Body of pancreas (tissue), 4 donors: ENCODE measurements around the gene DLGAP1. TPM values are rescaled to one million over a fixed set of nuclear protein-coding genes. Genes with fewer than 3 reads are reported as not detected.

Source experiments
- ATAC-seq: fragments of 150-250 bp; one replicate; pipeline ENCODE4 v1.9.1; 2016
- DNase-seq, 4 donors: peaks; one replicate each; pipeline ENCODE4 v3.0.0-alpha.2; 2019
- H3K27ac ChIP-seq, 4 donors: fragments of 200-600 bp; sonication (generic); 1 replicate in 3 of 4; 2 replicates in 1 of 4; pipeline versions ENCODE4 v1.5.1 to v1.6.1; 2016 to 2019; ENCODE audit warnings: mild to moderate bottlenecking in 1 of 4, mixed read lengths in 1 of 4, moderate library complexity in 1 of 4
- H3K27me3 ChIP-seq, 2 donors: fragments of 200-600 bp; sonication (generic); one replicate each; pipeline ENCODE4 v1.6.0; 2016; ENCODE audit warnings: mild to moderate bottlenecking in 1 of 2
- H3K36me3 ChIP-seq, 2 donors: fragments of 200-600 bp; sonication (generic); replicated peaks in 1 of 2; 2 replicates each; pipeline ENCODE4 v1.5.1; 2016; ENCODE audit warnings: low read depth in 2 of 2; ENCODE audit not compliant: insufficient read depth in 1 of 2
- H3K4me1 ChIP-seq: fragments of 200-600 bp; sonication (generic); one replicate; pipeline ENCODE4 v1.6.0; 2016
- H3K4me3 ChIP-seq, 2 donors: fragments of 200-600 bp; sonication (generic); 1 replicate in 1 of 2; 2 replicates in 1 of 2; pipeline ENCODE4 v1.5.1; 2016 to 2019
- H3K9me3 ChIP-seq, 3 donors: fragments of 200-600 bp; sonication (generic); 1 replicate in 2 of 3; 2 replicates in 1 of 3; pipeline ENCODE4 v1.5.1; 2016
- POLR2A ChIP-seq, 3 donors: fragments of 450-650 bp; IDR thresholded peaks; one replicate each; pipeline ENCODE4 v1.6.1; 2016; ENCODE audit warnings: antibody characterized with exemption in 3 of 3, mild to moderate bottlenecking in 2 of 3
- WGBS, 2 donors: methylation state at CpG; one replicate each; pipeline ENCODE4 v1.1.5; 2017; 5-methylcytosine and 5-hydroxymethylcytosine counted together
- intact Hi-C: fragments of 100-400 bp; cut with DNase I; formaldehyde crosslinking; loops from one replicate; pipeline ENCODE4 v1.15.1; 2023
- total RNA-seq, 2 donors: library from RNA; depleted of rRNA; stranded (reverse); fragments of >200 nt; gene quantifications; one replicate each; pipeline ENCODE4 v1.1.0, GENCODE V29; 2016
- TF ChIP-seq, protein P1 (sequence below), 7 experiments: fragments of 450-650 bp in 4 of 7; fragments of 200-600 bp in 3 of 7; sonication (generic) in 3 of 7; IDR thresholded peaks; one replicate each; pipeline ENCODE4 v1.5.1; 2016 to 2019; ENCODE audit warnings: antibody characterized with exemption in 7 of 7

DLGAP1 gene
- total RNA-seq, 2 donors from 2014 or later, result 0.52 to 7.9 TPM

DNA sequence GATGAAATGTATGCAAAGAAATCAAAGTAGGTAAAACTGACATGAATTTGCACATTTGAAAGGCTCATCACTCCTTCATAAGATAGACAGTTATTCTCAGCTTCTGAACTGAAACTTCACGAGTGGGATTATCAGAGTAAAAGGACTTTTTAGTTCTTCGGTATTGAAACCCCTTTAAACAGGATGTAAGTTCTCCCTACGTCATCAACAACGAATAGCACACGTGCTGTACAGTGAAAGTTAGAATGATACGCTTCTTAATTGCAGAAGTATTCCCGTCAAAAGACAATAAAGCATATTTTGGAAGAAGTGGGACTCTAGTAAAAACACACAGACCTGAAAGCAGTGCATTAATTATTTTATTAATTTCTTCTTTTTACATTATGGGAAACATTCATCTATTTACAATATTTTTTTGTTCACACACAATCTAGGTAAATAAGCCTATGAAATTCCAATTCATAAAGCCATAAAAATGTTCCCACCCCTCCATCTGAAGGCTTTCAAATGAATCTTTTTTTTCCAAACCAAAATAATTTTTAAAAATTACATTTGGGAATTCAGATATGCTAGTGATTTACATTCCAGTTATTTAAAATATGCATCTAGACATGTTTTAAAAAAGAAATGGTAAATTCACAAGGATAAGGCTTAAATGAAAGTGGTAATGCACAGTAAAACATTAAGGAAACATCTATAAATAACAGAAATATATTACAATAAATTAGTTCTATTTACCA is 959.2 kb downstream of the DLGAP1 start:
- peaks cover 0 to 10% of the 10 kb centered on the region in 2 donors for H3K27me3 ChIP-seq
- no peaks in the 10 kb centered on the region for H3K4me1 ChIP-seq
- H3K9me3 ChIP-seq, result no peaks in the 10 kb centered on the region
- no peak overlapping the region for H3K4me3 ChIP-seq
- WGBS, 2 donors, result 73 to 81% methylated on average over 7 of the region's 7 CpGs
- intact Hi-C loops, result no loop called here
- TF ChIP-seq POLR2A (IDR thresholded peaks at IDR 0.05), result no peak
- TF ChIP-seq, protein P1, sequence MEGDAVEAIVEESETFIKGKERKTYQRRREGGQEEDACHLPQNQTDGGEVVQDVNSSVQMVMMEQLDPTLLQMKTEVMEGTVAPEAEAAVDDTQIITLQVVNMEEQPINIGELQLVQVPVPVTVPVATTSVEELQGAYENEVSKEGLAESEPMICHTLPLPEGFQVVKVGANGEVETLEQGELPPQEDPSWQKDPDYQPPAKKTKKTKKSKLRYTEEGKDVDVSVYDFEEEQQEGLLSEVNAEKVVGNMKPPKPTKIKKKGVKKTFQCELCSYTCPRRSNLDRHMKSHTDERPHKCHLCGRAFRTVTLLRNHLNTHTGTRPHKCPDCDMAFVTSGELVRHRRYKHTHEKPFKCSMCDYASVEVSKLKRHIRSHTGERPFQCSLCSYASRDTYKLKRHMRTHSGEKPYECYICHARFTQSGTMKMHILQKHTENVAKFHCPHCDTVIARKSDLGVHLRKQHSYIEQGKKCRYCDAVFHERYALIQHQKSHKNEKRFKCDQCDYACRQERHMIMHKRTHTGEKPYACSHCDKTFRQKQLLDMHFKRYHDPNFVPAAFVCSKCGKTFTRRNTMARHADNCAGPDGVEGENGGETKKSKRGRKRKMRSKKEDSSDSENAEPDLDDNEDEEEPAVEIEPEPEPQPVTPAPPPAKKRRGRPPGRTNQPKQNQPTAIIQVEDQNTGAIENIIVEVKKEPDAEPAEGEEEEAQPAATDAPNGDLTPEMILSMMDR (IDR thresholded peaks at IDR 0.05), result no peak
- DNase-seq (no peak), ATAC-seq (no peak)
- H3K36me3 ChIP-seq, result no peaks in the 10 kb centered on the region
- no peak overlapping the region for H3K27ac ChIP-seq

DNA sequence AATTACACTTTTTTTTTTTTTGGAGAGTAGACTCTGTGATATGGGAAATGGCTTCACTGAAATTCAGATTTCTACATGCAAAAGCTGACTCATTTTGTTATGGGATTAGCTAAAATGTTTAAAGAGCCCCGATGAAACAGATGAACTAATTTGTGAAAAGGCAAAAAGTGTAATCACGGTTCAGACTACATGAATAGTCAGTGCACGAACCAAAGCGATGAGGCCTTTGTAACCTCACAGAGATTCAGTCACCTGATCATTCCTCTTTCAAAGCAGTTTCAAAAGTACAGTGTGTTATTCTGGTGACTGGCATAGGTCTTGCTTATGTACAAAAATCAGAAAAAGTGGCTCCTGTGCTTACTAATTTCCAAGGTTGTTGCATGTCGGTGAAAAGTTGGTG is 960.5 kb downstream of the DLGAP1 start:
- H3K4me1 ChIP-seq, result no peaks in the 10 kb centered on the region
- H3K9me3 ChIP-seq, result no peaks in the 10 kb centered on the region
- TF ChIP-seq POLR2A (IDR thresholded peaks at IDR 0.05), result no peak
- TF ChIP-seq, protein P1 (IDR thresholded peaks at IDR 0.05), result no peak
- WGBS, 2 donors, result 91 to 93% methylated on average over 5 of the region's 5 CpGs
- H3K27ac ChIP-seq, result no peak overlapping the region
- DNase-seq (no peak), ATAC-seq (no peak)
- H3K27me3 ChIP-seq, result peaks cover 0 to 2% of the 10 kb centered on the region in 2 donors
- no peaks in the 10 kb centered on the region for H3K36me3 ChIP-seq
- intact Hi-C loops, result no loop called here
- H3K4me3 ChIP-seq, result no peak overlapping the region

DNA sequence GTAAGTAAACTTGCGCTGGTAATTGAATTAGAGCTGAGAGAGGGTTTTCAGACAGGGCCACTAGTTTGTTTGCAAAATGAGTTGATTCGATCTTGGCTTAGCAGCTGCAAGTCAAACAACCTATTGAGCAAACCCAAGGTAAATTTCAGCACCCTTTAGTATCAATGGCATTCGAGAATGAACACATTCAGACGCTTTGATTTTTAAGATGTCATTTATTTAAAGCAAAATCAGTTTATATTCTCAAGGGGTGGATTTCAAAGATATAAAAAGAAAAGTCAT is 960.9 kb downstream of the DLGAP1 start:
- Histone ChIP-seq H3K9me3 (no peaks in the 10 kb centered on the region), H3K27me3 (no peaks in the 10 kb centered on the region), H3K27ac (no peak overlapping the region), H3K4me3 (no peak overlapping the region), H3K4me1 (no peaks in the 10 kb centered on the region), H3K36me3 (no peaks in the 10 kb centered on the region)
- intact Hi-C loops, result no loop called here
- 62 to 66% methylated on average over 4 of the region's 4 CpGs for WGBS, 2 donors
- DNase-seq, result no peak
- no peak for ATAC-seq
- TF ChIP-seq POLR2A (IDR thresholded peaks at IDR 0.05), result no peak

DNA sequence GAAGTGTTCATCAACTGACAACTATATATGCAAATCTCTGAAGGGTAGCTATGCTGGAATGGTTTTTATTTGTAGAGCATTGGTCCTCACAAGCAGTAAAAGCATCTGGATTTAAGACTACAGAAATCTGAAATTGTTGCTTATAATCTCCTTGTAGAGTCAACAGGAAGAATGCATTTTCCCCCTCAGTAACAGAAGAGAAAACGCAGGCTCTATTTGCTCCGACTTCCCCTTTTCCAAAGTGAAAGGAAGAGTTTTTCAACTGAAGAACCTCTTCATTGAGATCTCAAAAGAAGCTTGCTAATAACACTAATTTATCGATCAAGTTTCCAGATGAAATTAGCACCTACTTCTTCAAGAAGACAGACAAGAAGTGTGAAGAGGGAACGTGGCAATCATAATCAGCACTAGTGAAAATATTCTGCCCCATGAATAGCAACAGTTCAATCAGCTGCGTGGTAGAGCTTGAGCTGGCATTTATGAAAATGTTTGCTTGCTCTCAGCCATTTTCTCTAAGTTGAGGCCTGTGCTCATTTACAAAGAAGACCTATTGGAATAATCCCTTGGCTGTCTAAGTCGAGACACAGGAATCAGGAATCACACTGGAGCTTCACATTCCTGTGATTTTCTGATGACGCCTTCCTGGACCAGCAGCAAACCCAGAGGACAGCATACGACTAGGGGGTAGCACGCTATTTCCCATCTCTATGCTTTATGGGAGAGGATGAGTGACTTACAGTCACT is 961.4 kb downstream of the DLGAP1 start:
- Histone ChIP-seq H3K4me1 (no peaks in the 10 kb centered on the region), H3K27ac (no peak overlapping the region), H3K36me3 (no peaks in the 10 kb centered on the region), H3K27me3 (no peaks in the 10 kb centered on the region), H3K9me3 (no peaks in the 10 kb centered on the region), H3K4me3 (no peak overlapping the region)
- intact Hi-C loops, result no loop called here
- DNase-seq (no peak), ATAC-seq (no peak)
- WGBS, 2 donors, result 70 to 76% methylated on average over 9 of the region's 9 CpGs
- TF ChIP-seq, protein P1 (IDR thresholded peaks at IDR 0.05), result no peak
- TF ChIP-seq POLR2A (IDR thresholded peaks at IDR 0.05), result no peak

DNA sequence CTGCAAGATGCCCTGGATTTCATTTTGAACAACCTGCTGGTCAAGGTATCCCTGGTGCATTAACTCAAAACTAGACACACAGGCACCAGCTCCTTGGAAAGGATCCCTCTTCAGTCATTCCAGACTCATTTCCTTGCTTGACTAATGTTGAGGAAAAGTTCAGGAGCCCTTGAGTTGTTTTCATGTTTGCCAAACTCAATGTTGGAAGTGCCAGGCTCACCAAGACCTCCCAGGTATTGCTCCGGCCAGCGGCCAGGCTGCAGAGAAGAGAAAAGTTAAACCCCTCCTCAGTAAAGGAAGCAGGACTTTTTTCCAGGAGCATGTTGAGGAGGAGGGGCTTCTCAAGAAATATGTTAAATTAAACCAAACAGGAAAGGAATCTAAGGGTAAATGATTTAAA is 962.4 kb downstream of the DLGAP1 start:
- no peak overlapping the region for H3K27ac ChIP-seq
- no peaks in the 10 kb centered on the region for H3K27me3 ChIP-seq
- intact Hi-C loops, result no loop called here
- no peaks in the 10 kb centered on the region for H3K9me3 ChIP-seq
- WGBS, 2 donors, result 79 to 87% methylated on average over 2 of the region's 2 CpGs
- TF ChIP-seq, protein P1 (IDR thresholded peaks at IDR 0.05), result no peak
- no peak for TF ChIP-seq POLR2A (IDR thresholded peaks at IDR 0.05)
- H3K36me3 ChIP-seq, result no peaks in the 10 kb centered on the region
- H3K4me1 ChIP-seq, result no peaks in the 10 kb centered on the region
- no peak for ATAC-seq
- DNase-seq, result no peak
- H3K4me3 ChIP-seq, result no peak overlapping the region
